ENCODE measurements around the gene CSNK2A2. TPM values are rescaled to one million over a fixed set of nuclear protein-coding genes. Genes with fewer than 3 reads are reported as not detected.

Gene CSNK2A2
- total RNA-seq, 1 donor from 2014 or later = 81.6 TPM

GRCh38 chr16:58120234-58120633, 77.7 kb downstream of the CSNK2A2 start:
- H3K36me3 Mint-ChIP-seq = peaks cover 12% of the 10 kb centered on the region
- H3K4me2 ChIP-seq = peak overlapping the region; percentile 45
- no peak overlapping the region for H3K9ac ChIP-seq
- no peak for TF ChIP-seq EZH2phosphoT487 (IDR thresholded peaks at IDR 0.05)
- no peak for TF ChIP-seq EZH2 (IDR thresholded peaks at IDR 0.05)
- TF ChIP-seq CTCF (IDR thresholded peaks at IDR 0.05) = no peak
- H3K9me3 ChIP-seq (ENCODE audit: low read depth) = no peaks in the 10 kb centered on the region
- H3K4me1 ChIP-seq = peaks cover 22% of the 10 kb centered on the region
- peaks cover 43% of the 10 kb centered on the region for H3K4me1 Mint-ChIP-seq
- H3K36me3 ChIP-seq = no peaks in the 10 kb centered on the region
- no peak overlapping the region for H3K27ac ChIP-seq
- no peaks in the 10 kb centered on the region for H3K27me3 Mint-ChIP-seq (ENCODE audit: insufficient read depth, low read depth)
- no peaks in the 10 kb centered on the region for H3K27me3 ChIP-seq
- H2AFZ ChIP-seq (replicated peaks) = no peak overlapping the region
- no peak overlapping the region for H3K4me3 Mint-ChIP-seq
- no peak for DNase-seq (ENCODE audit: low spot score)
- H3K9me3 Mint-ChIP-seq = no peaks in the 10 kb centered on the region
- peaks cover 91% of the 10 kb centered on the region for H3K79me2 ChIP-seq (ENCODE audit: low read depth)
- H3F3A ChIP-seq (ENCODE audit: low read depth) = peaks cover 8% of the 10 kb centered on the region
- H3K27ac Mint-ChIP-seq = peak overlapping the region; percentile 67
- peaks cover 92% of the 10 kb centered on the region for H4K20me1 ChIP-seq (ENCODE audit: low read depth)
- no peak overlapping the region for H3K4me3 ChIP-seq

GRCh38 chr16:58119509-58119845, 78.4 kb downstream of the CSNK2A2 start:
- Histone ChIP-seq H3K27ac (no peak overlapping the region), H3K4me2 (no peak overlapping the region), H4K20me1 (ENCODE audit: low read depth) (peaks cover 84% of the 10 kb centered on the region), H2AFZ (replicated peaks) (no peak overlapping the region), H3K4me1 (peaks cover 22% of the 10 kb centered on the region), H3K4me3 (no peak overlapping the region), H3K27me3 (no peaks in the 10 kb centered on the region), H3K79me2 (ENCODE audit: low read depth) (peaks cover 84% of the 10 kb centered on the region), H3K9ac (no peak overlapping the region), H3K9me3 (ENCODE audit: low read depth) (no peaks in the 10 kb centered on the region), H3K36me3 (no peaks in the 10 kb centered on the region), H3F3A (ENCODE audit: low read depth) (peaks cover 8% of the 10 kb centered on the region)
- Mint-ChIP-seq H3K4me3 (no peak overlapping the region), H3K4me1 (peaks cover 40% of the 10 kb centered on the region), H3K36me3 (peaks cover 18% of the 10 kb centered on the region), H3K27ac (no peak overlapping the region), H3K27me3 (ENCODE audit: insufficient read depth, low read depth) (no peaks in the 10 kb centered on the region), H3K9me3 (no peaks in the 10 kb centered on the region)
- TF ChIP-seq EZH2 (IDR thresholded peaks at IDR 0.05) = no peak
- TF ChIP-seq CTCF (IDR thresholded peaks at IDR 0.05) = no peak
- no peak for TF ChIP-seq EZH2phosphoT487 (IDR thresholded peaks at IDR 0.05)
- no peak for DNase-seq (ENCODE audit: low spot score)

GRCh38 chr16:58118801-58119508, 79.0 kb downstream of the CSNK2A2 start:
- Histone ChIP-seq H3F3A (ENCODE audit: low read depth) (peaks cover 8% of the 10 kb centered on the region), H3K27ac (no peak overlapping the region), H3K79me2 (ENCODE audit: low read depth) (peaks cover 79% of the 10 kb centered on the region), H3K4me1 (peaks cover 22% of the 10 kb centered on the region), H4K20me1 (ENCODE audit: low read depth) (peaks cover 79% of the 10 kb centered on the region), H3K4me3 (no peak overlapping the region), H3K27me3 (no peaks in the 10 kb centered on the region), H3K9me3 (ENCODE audit: low read depth) (no peaks in the 10 kb centered on the region), H3K9ac (no peak overlapping the region), H2AFZ (replicated peaks) (no peak overlapping the region), H3K36me3 (no peaks in the 10 kb centered on the region), H3K4me2 (no peak overlapping the region)
- Mint-ChIP-seq H3K9me3 (no peaks in the 10 kb centered on the region), H3K4me1 (peaks cover 39% of the 10 kb centered on the region), H3K27me3 (ENCODE audit: insufficient read depth, low read depth) (no peaks in the 10 kb centered on the region), H3K36me3 (peaks cover 18% of the 10 kb centered on the region), H3K4me3 (no peak overlapping the region), H3K27ac (no peak overlapping the region)
- TF ChIP-seq EZH2phosphoT487 (IDR thresholded peaks at IDR 0.05) (no peak), EZH2 (IDR thresholded peaks at IDR 0.05) (no peak)
- no peak for DNase-seq (ENCODE audit: low spot score)

GRCh38 chr16:58116529-58116928, 81.4 kb downstream of the CSNK2A2 start:
- H3K4me1 ChIP-seq = peaks cover 19% of the 10 kb centered on the region
- H4K20me1 ChIP-seq (ENCODE audit: low read depth) = peaks cover 55% of the 10 kb centered on the region
- no peak overlapping the region for H3K27ac Mint-ChIP-seq
- DNase-seq (ENCODE audit: low spot score) = no peak
- H3K4me1 Mint-ChIP-seq = peaks cover 24% of the 10 kb centered on the region
- no peaks in the 10 kb centered on the region for H3K9me3 ChIP-seq (ENCODE audit: low read depth)
- TF ChIP-seq EZH2phosphoT487 (IDR thresholded peaks at IDR 0.05) (no peak), CTCF (IDR thresholded peaks at IDR 0.05) (no peak), EZH2 (IDR thresholded peaks at IDR 0.05) (no peak)
- H3K36me3 ChIP-seq = peaks cover 5% of the 10 kb centered on the region
- H3K79me2 ChIP-seq (ENCODE audit: low read depth) = peaks cover 54% of the 10 kb centered on the region
- peaks cover 7% of the 10 kb centered on the region for H3F3A ChIP-seq (ENCODE audit: low read depth)
- no peak overlapping the region for H3K9ac ChIP-seq
- H3K4me2 ChIP-seq = no peak overlapping the region
- H3K9me3 Mint-ChIP-seq = no peaks in the 10 kb centered on the region
- peaks cover 34% of the 10 kb centered on the region for H3K36me3 Mint-ChIP-seq
- no peaks in the 10 kb centered on the region for H3K27me3 ChIP-seq
- H3K27me3 Mint-ChIP-seq (ENCODE audit: insufficient read depth, low read depth) = peaks cover 3% of the 10 kb centered on the region
- no peak overlapping the region for H3K27ac ChIP-seq
- no peak overlapping the region for H3K4me3 ChIP-seq
- H3K4me3 Mint-ChIP-seq = no peak overlapping the region
- no peak overlapping the region for H2AFZ ChIP-seq (replicated peaks)
